Lower leg skin (tissue), 3 donors: Measurements from ENCODE around the gene ERG.

Experiments used
- POLR2A ChIP-seq, 2 donors: fragments of 450-650 bp; IDR thresholded peaks; one replicate each; pipeline ENCODE4 v1.6.1; 2016 to 2017; ENCODE audit warnings: antibody characterized with exemption in 2 of 2, mild to moderate bottlenecking in 1 of 2, moderate library complexity in 1 of 2
- TF ChIP-seq, protein P1 (sequence below), 3 donors: fragments of 450-650 bp; IDR thresholded peaks; one replicate each; pipeline ENCODE4 v1.5.1; 2016; ENCODE audit warnings: antibody characterized with exemption in 3 of 3, mild to moderate bottlenecking in 3 of 3, moderate library complexity in 2 of 3

DNA sequence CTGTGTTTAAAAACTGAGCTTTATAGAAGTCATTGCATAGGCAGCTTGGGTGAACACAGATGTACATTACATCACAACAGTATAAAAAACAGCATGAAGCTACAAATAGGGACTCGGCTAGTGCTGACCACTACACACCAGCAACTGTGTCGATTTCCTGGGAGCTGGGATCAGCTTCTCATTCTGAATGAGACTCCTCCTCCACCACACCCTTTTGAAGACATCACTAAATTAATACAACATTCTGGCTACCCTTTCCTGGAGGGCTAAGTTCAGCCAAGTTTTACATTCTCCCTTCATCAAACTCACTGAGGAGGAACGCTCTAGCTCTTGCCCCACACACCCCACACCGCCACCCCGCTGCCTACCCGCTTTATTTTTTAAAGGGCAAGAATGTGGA lies 102.7 kb downstream of the ERG start:
- TF ChIP-seq, protein P1, sequence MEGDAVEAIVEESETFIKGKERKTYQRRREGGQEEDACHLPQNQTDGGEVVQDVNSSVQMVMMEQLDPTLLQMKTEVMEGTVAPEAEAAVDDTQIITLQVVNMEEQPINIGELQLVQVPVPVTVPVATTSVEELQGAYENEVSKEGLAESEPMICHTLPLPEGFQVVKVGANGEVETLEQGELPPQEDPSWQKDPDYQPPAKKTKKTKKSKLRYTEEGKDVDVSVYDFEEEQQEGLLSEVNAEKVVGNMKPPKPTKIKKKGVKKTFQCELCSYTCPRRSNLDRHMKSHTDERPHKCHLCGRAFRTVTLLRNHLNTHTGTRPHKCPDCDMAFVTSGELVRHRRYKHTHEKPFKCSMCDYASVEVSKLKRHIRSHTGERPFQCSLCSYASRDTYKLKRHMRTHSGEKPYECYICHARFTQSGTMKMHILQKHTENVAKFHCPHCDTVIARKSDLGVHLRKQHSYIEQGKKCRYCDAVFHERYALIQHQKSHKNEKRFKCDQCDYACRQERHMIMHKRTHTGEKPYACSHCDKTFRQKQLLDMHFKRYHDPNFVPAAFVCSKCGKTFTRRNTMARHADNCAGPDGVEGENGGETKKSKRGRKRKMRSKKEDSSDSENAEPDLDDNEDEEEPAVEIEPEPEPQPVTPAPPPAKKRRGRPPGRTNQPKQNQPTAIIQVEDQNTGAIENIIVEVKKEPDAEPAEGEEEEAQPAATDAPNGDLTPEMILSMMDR (IDR thresholded peaks at IDR 0.05), result no peak
- no peak for TF ChIP-seq POLR2A (IDR thresholded peaks at IDR 0.05)
